Measurements from ENCODE around the gene TAF8.

DNA sequence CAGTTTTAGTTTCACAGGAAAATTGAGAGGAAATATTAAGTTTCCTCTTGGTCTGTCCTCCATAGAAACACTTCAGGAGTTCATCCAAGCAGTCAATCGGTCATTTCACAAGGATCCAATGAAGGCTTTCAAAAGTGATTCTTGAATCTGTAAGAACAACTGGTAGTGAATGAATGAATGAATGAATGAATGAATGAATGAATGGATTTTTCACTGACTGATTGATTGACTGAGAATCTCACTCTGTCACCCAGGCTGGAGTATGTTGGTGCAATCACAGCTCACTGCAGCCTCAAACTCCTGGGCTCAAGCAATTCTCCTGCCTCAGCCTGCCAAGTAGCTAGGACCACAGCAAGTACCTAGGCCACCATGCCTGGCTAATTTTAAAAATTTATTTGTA lies 39.4 kb upstream of the TAF8 start:
- TF ChIP-seq, protein P1, sequence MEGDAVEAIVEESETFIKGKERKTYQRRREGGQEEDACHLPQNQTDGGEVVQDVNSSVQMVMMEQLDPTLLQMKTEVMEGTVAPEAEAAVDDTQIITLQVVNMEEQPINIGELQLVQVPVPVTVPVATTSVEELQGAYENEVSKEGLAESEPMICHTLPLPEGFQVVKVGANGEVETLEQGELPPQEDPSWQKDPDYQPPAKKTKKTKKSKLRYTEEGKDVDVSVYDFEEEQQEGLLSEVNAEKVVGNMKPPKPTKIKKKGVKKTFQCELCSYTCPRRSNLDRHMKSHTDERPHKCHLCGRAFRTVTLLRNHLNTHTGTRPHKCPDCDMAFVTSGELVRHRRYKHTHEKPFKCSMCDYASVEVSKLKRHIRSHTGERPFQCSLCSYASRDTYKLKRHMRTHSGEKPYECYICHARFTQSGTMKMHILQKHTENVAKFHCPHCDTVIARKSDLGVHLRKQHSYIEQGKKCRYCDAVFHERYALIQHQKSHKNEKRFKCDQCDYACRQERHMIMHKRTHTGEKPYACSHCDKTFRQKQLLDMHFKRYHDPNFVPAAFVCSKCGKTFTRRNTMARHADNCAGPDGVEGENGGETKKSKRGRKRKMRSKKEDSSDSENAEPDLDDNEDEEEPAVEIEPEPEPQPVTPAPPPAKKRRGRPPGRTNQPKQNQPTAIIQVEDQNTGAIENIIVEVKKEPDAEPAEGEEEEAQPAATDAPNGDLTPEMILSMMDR (IDR thresholded peaks at IDR 0.05 in 4 of 5, conservative IDR thresholded peaks at IDR 0.05 in 1 of 5): no peak
- no peak for TF ChIP-seq POLR2A (IDR thresholded peaks at IDR 0.05)
